ENCODE data around the gene SPOCK2. TPM values are rescaled to one million over a fixed set of nuclear protein-coding genes. Genes with fewer than 3 reads are reported as not detected.

SPOCK2 gene
- total and polyA plus RNA-seq, 10 of the 15 experiments (the other 5 are each of a cell fraction or from before 2014, with no cell fraction given), result 0.02 to 1.5 (median 0.58) TPM

DNA sequence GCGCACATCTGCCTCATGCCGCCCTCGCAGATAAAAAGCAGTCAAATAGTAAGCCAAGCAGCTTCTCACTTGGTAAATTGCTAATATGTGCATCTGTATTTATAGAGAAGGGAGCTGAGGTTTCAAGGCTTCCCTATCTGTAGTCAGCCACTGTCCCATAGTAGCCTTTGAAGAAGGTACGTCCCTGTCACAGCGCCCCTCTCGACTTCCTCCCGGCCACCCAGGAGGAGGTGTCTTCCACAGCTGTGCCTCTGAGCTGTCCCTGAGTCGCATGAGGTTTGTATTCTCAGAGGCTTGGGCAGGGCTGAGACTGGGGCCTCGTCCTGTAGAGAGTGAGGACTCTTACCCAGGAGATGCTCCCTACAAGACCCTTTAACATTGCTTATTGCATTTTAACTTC lies 49.0 kb downstream of the SPOCK2 start:
- no peak overlapping the region for H2AFZ ChIP-seq (ENCODE audit: control insufficient read depth, low read depth, low read length)
- H3K9me3 ChIP-seq (replicated peaks; ENCODE audit: control insufficient read depth, insufficient read depth, low read length), result no peaks in the 10 kb centered on the region
- H4K20me1 ChIP-seq (ENCODE audit: control insufficient read depth, insufficient read depth), result no peaks in the 10 kb centered on the region
- intact Hi-C loops (cut with micrococcal nuclease; ENCODE audit: unreplicated experiment) (no loop called here), in situ Hi-C loops (cut with MboI) (no loop called here)
- ATAC-seq (no peak), FAIRE-seq (no peak), DNase-seq (ENCODE audit: low read depth, low spot score) (no peak)
- no peak overlapping the region for H3K4me2 ChIP-seq (ENCODE audit: control insufficient read depth, insufficient read depth)
- H3K36me3 ChIP-seq (ENCODE audit: control insufficient read depth in 2 of 2, insufficient read depth in 2 of 2, low read length in 1 of 2), result no peaks in the 10 kb centered on the region
- SMC1A ChIA-PET (ENCODE audit: uncharacterized antibody, unreplicated experiment), result interaction anchor here (1.4 to 1.5 kb wide), 2 partner anchors 9 to 123 kb away, joined by 3 to 4 read pairs; no protein-coding TSS in a partner anchor
- H3K27me3 ChIP-seq (replicated peaks in 1 of 2; ENCODE audit: control insufficient read depth in 2 of 2, insufficient read depth in 2 of 2, low read length in 1 of 2), result no peaks in the 10 kb centered on the region
- CTCF ChIA-PET, result interaction anchor here (1.1 to 2.7 kb wide), 2 partner anchors 9 to 143 kb away, joined by 3 to 15 read pairs; no protein-coding TSS in a partner anchor
- TF ChIP-seq NR2C2 (IDR thresholded peaks at IDR 0.05; ENCODE audit: borderline replicate concordance, control insufficient read depth, insufficient read length, low read depth) (no peak), SP1 (IDR thresholded peaks at IDR 0.05; ENCODE audit: low read depth, low read length) (no peak), CBX3 (IDR thresholded peaks at IDR 0.05; ENCODE audit: borderline replicate concordance, low read depth) (no peak), SKIL (IDR thresholded peaks at IDR 0.05; ENCODE audit: low read depth, poor library complexity, severe bottlenecking) (no peak), TARDBP (IDR thresholded peaks at IDR 0.05; ENCODE audit: borderline replicate concordance) (no peak), PAX5 (IDR thresholded peaks at IDR 0.05; ENCODE audit: borderline replicate concordance, low read depth, low read length) (no peak), EED (IDR thresholded peaks at IDR 0.05; ENCODE audit: low read depth) (no peak), LARP7 (IDR thresholded peaks at IDR 0.05) (no peak), JUNB (IDR thresholded peaks at IDR 0.05) (no peak), KLF5 (IDR thresholded peaks at IDR 0.05; ENCODE audit: partially characterized antibody) (no peak), RELA (IDR thresholded peaks at IDR 0.05; ENCODE audit: borderline replicate concordance, partially characterized antibody) (no peak), MTA3 (IDR thresholded peaks at IDR 0.05; ENCODE audit: borderline replicate concordance, low read length) (no peak)
- H3K9ac ChIP-seq (ENCODE audit: control insufficient read depth, insufficient read depth, low read length), result no peak overlapping the region
- POLR2A ChIA-PET, result interaction anchor here (0.5 kb wide), 1 partner anchor 182 kb away, joined by 4 read pairs; no protein-coding TSS in a partner anchor
- H3K79me2 ChIP-seq (ENCODE audit: control insufficient read depth, insufficient read depth, low read length), result no peaks in the 10 kb centered on the region
- WGBS (ENCODE audit: insufficient coverage, insufficient replicate concordance, low lambda C conversion rate, missing lambda C conversion rate), result 46% methylated on average over 9 of the region's 9 CpGs
- BruUV-seq (replicated peaks), result no TSS peak
- RAD21 ChIA-PET (ENCODE audit: unreplicated experiment), result interaction anchor here (0.9 kb wide), 1 partner anchor 9 kb away, joined by 3 read pairs; no protein-coding TSS in a partner anchor
- no peak overlapping the region for H3K4me3 ChIP-seq
- no peak overlapping the region for H3K27ac ChIP-seq (ENCODE audit: control insufficient read depth, insufficient read depth)
- no peaks in the 10 kb centered on the region for H3K4me1 ChIP-seq (ENCODE audit: control insufficient read depth, insufficient read depth, low read length)

Data from GM12878 (cell line).